ENCODE measurements around the gene ECHS1. TPM values are rescaled to one million over a fixed set of nuclear protein-coding genes. Genes with fewer than 3 reads are reported as not detected.
A peak's percentile ranks its signal among the peaks of the same experiment; 100 is the strongest.

ECHS1 gene
- total RNA-seq, 2 experiments from 2014 or later = 50.7 to 51.4 TPM

- ATAC-seq (peak; percentile 91), DNase-seq (peak; percentile 84)
- POLR2A ChIA-PET = interaction anchor here (0.7 to 3.7 kb wide), 7 partner anchors 10 to 910 kb away, joined by 3 to 20 read pairs (median 5); partner anchors contain the start of gene PRAP1
- Mint-ChIP-seq H3K4me1 (ENCODE audit: low read depth) (peaks cover 14% of the 10 kb centered on the region), H3K27ac (peak within 1 kb of the TSS; percentile 82), H3K36me3 (ENCODE audit: low read depth) (peaks cover 10% of the 10 kb centered on the region), H3K27me3 (no peaks in the 10 kb centered on the region), H3K9me3 (no peaks in the 10 kb centered on the region), H3K4me3 (peak within 1 kb of the TSS; percentile 82)
- intact Hi-C loops (cut with micrococcal nuclease) = no loop called here
- CTCF ChIA-PET = interaction anchor here (1.0 to 2.6 kb wide), 3 partner anchors 22 to 33 kb away, joined by 3 to 11 read pairs (median 3); no protein-coding TSS in a partner anchor
- TF ChIP-seq CTCF (IDR thresholded peaks at IDR 0.05) = no peak
Observed at GRCh38 chr10:133357285-133358161, 15.6 kb downstream of the ECHS1 start, which contains the start of gene FUOM. Gene FUOM, minus strand, starts transcription at chr10:133358019. Its CDS starts 12 bp downstream, at chr10:133358007.

GRCh38 chr10:133356549-133357284, 16.4 kb downstream of the ECHS1 start:
- POLR2A ChIA-PET = interaction anchor here (1.3 to 3.7 kb wide), 5 partner anchors 9 to 34 kb away, joined by 3 to 20 read pairs (median 6); partner anchors contain the start of gene PRAP1

GRCh38 chr10:133355991-133356390, 17.2 kb downstream of the ECHS1 start:
- Mint-ChIP-seq H3K4me3 (peak overlapping the region; percentile 82), H3K9me3 (no peaks in the 10 kb centered on the region), H3K27me3 (no peaks in the 10 kb centered on the region), H3K36me3 (ENCODE audit: low read depth) (peaks cover 5% of the 10 kb centered on the region), H3K27ac (no peak overlapping the region), H3K4me1 (ENCODE audit: low read depth) (peaks cover 2% of the 10 kb centered on the region)
- no peak for TF ChIP-seq CTCF (IDR thresholded peaks at IDR 0.05)
- CTCF ChIA-PET = interaction anchor here (1.9 kb wide), 1 partner anchor 27 kb away, joined by 7 read pairs; no protein-coding TSS in a partner anchor
- DNase-seq (no peak), ATAC-seq (no peak)
- intact Hi-C loops (cut with micrococcal nuclease) = no loop called here
- POLR2A ChIA-PET = interaction anchor here (0.9 to 3.7 kb wide), 3 partner anchors 9 to 34 kb away, joined by 3 to 20 read pairs (median 12); partner anchors contain the start of gene PRAP1

More at GRCh38 chr10:133356549-133357284, 16.4 kb downstream of the ECHS1 start:
- no peaks in the 10 kb centered on the region for H3K9me3 Mint-ChIP-seq
- peak; percentile 23 for DNase-seq
- CTCF ChIA-PET = interaction anchor here (1.3 to 2.6 kb wide), 3 partner anchors 21 to 27 kb away, joined by 3 to 11 read pairs (median 7); no protein-coding TSS in a partner anchor
- H3K36me3 Mint-ChIP-seq (ENCODE audit: low read depth) = peaks cover 5% of the 10 kb centered on the region
- ATAC-seq = no peak
- H3K4me3 Mint-ChIP-seq = peak overlapping the region; percentile 82
- peak overlapping the region; percentile 82 for H3K27ac Mint-ChIP-seq
- H3K4me1 Mint-ChIP-seq (ENCODE audit: low read depth) = peaks cover 8% of the 10 kb centered on the region
- no peak for TF ChIP-seq CTCF (IDR thresholded peaks at IDR 0.05)
- intact Hi-C loops (cut with micrococcal nuclease) = no loop called here
- H3K27me3 Mint-ChIP-seq = no peaks in the 10 kb centered on the region

GRCh38 chr10:133355266-133355665, 17.9 kb downstream of the ECHS1 start:
- POLR2A ChIA-PET = interaction anchor here (0.9 to 3.7 kb wide), 2 partner anchors 23 to 35 kb away, joined by 3 to 20 read pairs; no protein-coding TSS in a partner anchor
- no peak overlapping the region for H3K27ac Mint-ChIP-seq
- no peak for TF ChIP-seq CTCF (IDR thresholded peaks at IDR 0.05)

More at GRCh38 chr10:133355266-133355665, 17.9 kb downstream of the ECHS1 start:
- Mint-ChIP-seq H3K27me3 (no peaks in the 10 kb centered on the region), H3K36me3 (ENCODE audit: low read depth) (peaks cover 5% of the 10 kb centered on the region), H3K4me3 (no peak overlapping the region), H3K4me1 (ENCODE audit: low read depth) (peaks cover 2% of the 10 kb centered on the region), H3K9me3 (no peaks in the 10 kb centered on the region)
- CTCF ChIA-PET = interaction anchor here (1.9 kb wide), 1 partner anchor 26 kb away, joined by 7 read pairs; no protein-coding TSS in a partner anchor
- intact Hi-C loops (cut with micrococcal nuclease) = no loop called here
- DNase-seq (no peak), ATAC-seq (no peak)

Data from activated CD8-positive, alpha-beta T cell treated with anti-CD3 and anti-CD28 coated beads for 36 hours (primary cell).